GM12873 (cell line): ENCODE measurements around the gene ALDH7A1.

Experiments
- CTCF ChIP-seq: IDR thresholded peaks from 2 replicates; pipeline ENCODE4 v1.5.1; 2012; ENCODE audit warnings: low read depth, mild to moderate bottlenecking, moderate library complexity, low read length, control low read depth; ENCODE audit not compliant: insufficient read depth; ENCODE audit errors: missing control alignments

The ALDH7A1 gene

GRCh38 chr5:126594748-126595485 lies at the start of gene ALDH7A1:
Gene ALDH7A1, minus strand, starts transcription at chr5:126595219. Its CDS starts 21 bp downstream, at chr5:126595198.
- TF ChIP-seq CTCF, result no peak

- TF ChIP-seq CTCF, result no peak
These were observed 46.4 kb upstream of the ALDH7A1 start for GRCh38 chr5:126641387-126641786.

- no peak for TF ChIP-seq CTCF
These were observed 45.8 kb upstream of the ALDH7A1 start for GRCh38 chr5:126640866-126641265.

- no peak for TF ChIP-seq CTCF
These were observed 41.9 kb upstream of the ALDH7A1 start for GRCh38 chr5:126636956-126637355.

- no peak for TF ChIP-seq CTCF
These were observed 40.6 kb upstream of the ALDH7A1 start for GRCh38 chr5:126635585-126635984.

- no peak for TF ChIP-seq CTCF
These were observed 38.5 kb upstream of the ALDH7A1 start for GRCh38 chr5:126633552-126633951.

- TF ChIP-seq CTCF, result no peak
These were observed 36.9 kb upstream of the ALDH7A1 start for GRCh38 chr5:126631920-126632319.
